Dedifferentiated amniotic fluid mesenchymal stem cell (primary cell): ENCODE data around the gene FGF5.
A peak's percentile ranks its signal among the peaks of the same experiment; 100 is the strongest.
"Not testable (repeated sequence)": the region's sequence is repeated elsewhere in the genome, so short reads cannot be mapped to it uniquely, and the experiment has no call there.

Source experiments
- DNase-seq: peaks from one replicate; pipeline ENCODE4 v3.0.0-alpha.2; 2016; ENCODE audit errors: extremely low spot score

The FGF5 gene

DNA sequence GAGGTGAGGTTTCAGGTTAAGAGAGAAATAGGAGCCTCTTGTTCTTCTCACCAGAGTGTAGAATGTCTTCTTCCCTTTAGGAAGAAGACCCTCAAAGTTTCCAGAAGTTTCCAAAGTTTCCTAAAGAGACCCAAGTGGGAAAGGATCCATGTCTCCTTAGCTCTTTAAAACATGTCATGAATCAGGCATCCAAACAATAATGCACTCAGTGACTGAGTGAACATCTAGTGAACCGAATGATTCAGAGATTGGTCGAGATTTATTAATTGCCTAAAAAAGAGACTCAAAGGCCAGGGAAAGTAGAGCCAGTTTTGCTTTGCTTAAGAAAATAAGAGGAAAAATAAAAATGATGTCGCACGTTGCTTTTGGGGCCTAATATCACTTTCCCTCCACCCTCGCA lies 29.4 kb downstream of the FGF5 start:
- no peak for DNase-seq

- no peak for DNase-seq
These were observed 35.4 kb downstream of the FGF5 start for GRCh38 chr4:80301884-80302283.

DNA sequence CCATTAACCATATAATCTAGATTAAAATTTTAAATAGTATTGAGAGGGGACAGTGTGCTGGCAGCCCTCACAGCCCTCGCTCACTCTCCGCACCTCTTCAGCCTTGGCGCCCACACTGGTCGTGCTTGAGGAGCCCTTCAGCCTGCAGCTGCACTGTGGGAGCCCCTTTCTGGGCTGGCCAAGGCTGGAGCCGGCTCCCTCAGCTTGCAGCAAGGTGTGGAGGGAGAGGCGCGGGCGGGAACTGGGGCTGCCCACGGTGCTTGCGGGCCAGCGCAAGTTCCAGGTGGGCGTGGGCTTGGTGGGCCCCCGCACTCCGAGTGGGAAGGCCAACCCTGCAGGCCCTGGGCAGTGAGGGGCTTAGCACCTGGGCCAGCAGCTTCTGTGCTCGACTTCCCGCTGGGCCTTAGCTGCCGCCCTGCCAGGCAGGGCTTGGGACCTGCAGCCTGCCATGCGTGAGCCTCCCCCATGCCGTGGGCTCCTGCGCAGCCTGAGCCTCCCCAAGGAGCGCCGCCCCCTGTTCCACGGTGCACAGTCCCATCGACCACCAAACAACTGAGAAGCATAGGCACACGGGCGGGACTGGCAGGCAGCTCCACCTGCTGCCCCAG lies 36.3 kb downstream of the FGF5 start:
- DNase-seq: no peak

GRCh38 chr4:80305466-80305865 lies 39.0 kb downstream of the FGF5 start:
- DNase-seq: peak; percentile 56

DNA sequence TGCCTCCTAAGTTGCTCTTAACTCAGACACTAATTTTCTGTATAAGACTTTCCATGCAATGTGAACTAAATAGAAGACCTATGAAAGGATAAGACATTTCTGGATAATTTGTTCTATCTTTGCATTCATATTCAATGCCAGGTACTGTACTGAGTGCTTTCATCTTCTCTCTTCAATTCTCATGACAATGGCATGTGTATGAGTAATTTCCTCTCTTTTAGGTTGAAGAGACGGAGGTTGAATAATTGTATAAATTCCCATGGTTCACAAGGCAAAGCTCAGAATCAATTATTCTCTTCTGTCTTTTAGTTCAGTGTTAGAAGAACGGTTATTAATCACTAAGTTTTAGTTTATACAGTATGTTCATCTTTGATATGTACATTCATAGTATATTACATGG lies 39.8 kb downstream of the FGF5 start:
- no peak for DNase-seq

GRCh38 chr4:80307183-80307735 lies 40.8 kb downstream of the FGF5 start:
- DNase-seq: peak; percentile 47

DNA sequence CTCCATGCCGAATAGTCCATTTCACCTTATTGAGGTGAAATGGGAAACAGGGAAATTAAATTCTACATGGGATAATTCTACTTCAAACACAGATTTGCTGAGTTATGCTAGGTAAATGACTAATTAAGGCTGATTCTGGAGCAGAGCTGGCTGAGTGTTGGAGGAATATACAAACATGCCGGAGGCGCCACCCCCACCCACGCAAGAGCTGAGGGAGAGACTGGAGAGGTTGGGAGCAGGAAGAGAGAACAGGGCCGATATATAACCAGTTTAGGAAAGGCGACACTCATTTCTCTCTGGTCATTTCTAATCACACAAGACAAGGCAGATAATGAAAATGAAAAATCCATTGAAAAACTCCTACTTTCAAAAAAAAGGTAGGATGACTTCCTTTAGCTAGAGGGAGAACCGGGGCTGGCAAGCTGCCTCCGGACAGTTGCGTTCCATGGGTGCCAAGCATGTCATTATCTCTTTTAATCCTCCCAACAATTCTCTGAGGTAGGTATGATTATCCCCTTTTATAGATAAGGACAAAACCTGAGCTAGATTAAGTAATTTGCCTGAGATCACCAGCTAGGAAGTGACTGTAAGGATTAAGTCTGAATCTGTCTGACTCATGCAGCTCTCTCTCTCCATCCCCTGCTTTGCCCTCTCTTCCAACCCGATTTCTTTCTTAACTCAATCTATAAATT lies 41.5 kb downstream of the FGF5 start:
- DNase-seq: peak; percentile 32

- DNase-seq: no peak
These were observed 42.0 kb downstream of the FGF5 start for GRCh38 chr4:80308466-80308822.

- peak; percentile 85 for DNase-seq
These were observed 43.0 kb downstream of the FGF5 start for GRCh38 chr4:80309294-80310004.

DNA sequence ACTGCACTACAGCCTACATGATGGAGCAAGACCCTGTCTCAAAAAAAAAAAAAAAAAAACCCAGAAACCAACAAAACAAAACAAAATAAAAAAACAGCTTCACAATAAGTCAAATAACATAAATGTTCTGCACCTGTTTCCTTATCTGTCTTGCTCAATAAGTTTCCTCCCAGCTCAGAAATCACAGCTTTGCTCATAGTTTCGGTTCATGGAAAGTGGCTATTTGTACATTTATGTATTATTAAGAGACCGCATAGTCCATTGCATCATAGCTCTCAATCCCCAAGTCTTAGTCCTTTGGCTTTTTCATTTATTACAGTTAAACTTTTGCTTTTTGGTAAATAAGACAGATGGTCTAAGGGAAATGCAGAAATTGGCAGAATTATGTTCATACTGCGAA lies 44.7 kb downstream of the FGF5 start:
- no peak for DNase-seq

GRCh38 chr4:80312124-80312523 lies 45.7 kb downstream of the FGF5 start:
- DNase-seq: no peak

- DNase-seq: no peak
These were observed 47.2 kb downstream of the FGF5 start for GRCh38 chr4:80313627-80314026.

DNA sequence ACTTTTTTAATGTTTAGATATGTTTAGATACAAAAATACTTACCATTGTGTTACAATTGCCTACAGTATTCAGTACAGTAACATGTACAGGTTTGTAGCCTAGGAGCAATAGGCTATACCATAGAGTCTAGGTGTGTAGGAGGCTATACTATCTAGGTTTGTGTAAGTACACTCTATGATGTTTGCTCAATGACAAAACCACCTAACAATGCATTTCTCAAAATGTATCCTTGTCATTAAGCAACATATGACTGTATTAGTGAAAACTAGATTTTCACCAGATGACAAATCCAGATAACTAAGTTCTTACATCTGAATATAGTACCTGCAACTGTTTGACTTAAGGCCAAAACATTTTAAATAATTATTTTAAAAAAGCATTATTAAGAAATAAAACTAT lies 49.4 kb downstream of the FGF5 start:
- DNase-seq: not testable (repeated sequence)

GRCh38 chr4:80321341-80321740 lies 54.9 kb downstream of the FGF5 start:
- DNase-seq: no peak

DNA sequence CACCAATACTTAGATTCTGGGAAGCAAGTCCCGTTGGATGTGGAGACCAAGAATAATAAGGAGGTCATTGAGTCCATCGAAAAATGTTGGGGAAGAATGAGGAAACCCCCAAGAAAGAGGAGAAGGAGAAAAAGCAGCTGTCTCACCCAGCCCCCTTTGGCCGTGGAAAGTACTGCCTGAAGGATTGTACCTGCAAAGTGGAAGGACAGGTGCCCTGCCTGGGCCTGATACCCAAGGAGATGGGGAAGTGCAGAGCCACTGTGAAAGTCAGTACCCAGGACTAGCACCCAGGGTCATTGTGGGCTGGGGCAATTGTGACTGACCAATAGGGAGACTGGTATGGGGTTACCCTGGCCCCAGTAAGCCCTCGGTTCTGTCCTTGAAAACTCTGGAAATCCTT lies 55.3 kb downstream of the FGF5 start:
- DNase-seq: no peak

DNA sequence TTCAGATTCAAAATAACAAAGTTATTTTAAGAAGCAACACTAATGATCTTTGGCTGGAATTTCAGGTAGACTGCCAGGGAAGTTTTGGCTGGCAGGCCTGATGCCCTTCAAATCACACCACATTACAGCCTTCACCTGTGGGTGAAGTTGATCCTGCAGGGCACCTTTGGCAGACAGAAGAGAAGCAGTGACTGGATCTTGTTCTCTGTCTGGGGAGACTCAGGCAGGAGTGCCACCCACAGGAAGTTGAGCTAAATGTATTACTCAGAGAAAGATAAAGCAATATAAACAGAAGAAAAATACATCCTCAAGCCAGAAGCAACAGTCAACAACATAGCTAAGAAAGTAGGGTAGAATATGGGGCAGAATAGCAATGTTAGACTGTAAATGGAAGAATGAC lies 56.3 kb downstream of the FGF5 start:
- DNase-seq: peak; percentile 50

- DNase-seq: no peak
These were observed 57.7 kb downstream of the FGF5 start for GRCh38 chr4:80324171-80324570.

GRCh38 chr4:80331693-80332092 lies 65.2 kb downstream of the FGF5 start:
- DNase-seq: no peak

DNA sequence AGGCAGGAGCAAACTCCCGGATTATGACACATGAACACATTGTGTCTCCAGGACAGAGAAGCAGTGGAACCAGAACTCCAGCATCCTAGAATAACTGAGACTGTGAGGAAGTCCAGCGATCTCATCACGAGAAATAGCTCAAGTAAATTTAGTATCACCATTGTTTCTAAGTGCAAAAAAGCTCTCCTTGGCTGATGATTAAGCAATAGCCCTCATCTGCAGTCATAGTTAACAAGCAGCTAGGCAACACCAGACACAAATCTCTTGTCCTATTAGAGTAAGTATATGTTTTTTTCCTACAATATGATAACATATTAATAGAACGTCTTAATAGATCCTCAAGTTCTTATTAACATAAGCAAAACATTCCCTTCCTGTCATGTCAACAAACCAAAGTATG lies 66.7 kb downstream of the FGF5 start:
- no peak for DNase-seq

DNA sequence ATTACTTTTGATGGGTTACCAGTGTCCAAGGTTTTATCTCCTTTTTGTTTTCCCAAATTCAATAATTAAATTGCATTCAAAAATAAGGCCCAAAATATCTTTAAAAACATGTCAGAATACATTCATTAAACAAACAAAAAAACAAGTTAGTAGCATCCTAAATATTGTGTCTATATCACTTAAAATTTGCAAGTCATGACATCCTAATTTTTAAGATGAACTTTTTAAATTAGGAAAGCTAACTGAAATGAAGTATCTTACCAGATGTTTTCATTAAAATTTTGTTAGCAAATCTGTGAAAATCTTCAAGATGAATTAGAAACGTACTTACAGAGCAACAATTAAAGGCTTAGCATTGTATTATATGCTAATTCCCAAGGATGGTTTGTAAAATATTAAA lies 68.1 kb downstream of the FGF5 start:
- no peak for DNase-seq

- no peak for DNase-seq
These were observed 68.7 kb downstream of the FGF5 start for GRCh38 chr4:80335226-80335553.

GRCh38 chr4:80335554-80336358 lies 69.3 kb downstream of the FGF5 start, which contains the start of gene CFAP299:
TSS of gene CFAP299 (plus strand) at chr4:80335730.
- peak; percentile 72 for DNase-seq
